SK-N-MC (cell line): ENCODE results near the gene LCE1F.

Source experiments
- DNase-seq: peaks from one replicate; pipeline ENCODE4 v3.0.0-alpha.2; 2011; ENCODE audit warnings: low read depth, low spot score
- H3K27ac ChIP-seq: fragments of 200-600 bp; sonication (generic); 2 replicates; pipeline ENCODE4 v1.5.1; 2016; ENCODE audit warnings: mixed run types
- H3K36me3 ChIP-seq: fragments of 200-600 bp; sonication (generic); 2 replicates; pipeline ENCODE4 v1.6.1; 2017; ENCODE audit warnings: antibody characterized with exemption, low read length, mixed read lengths; ENCODE audit not compliant: insufficient read depth
- H3K4me3 ChIP-seq: fragments of 200-600 bp; sonication (generic); 2 replicates; pipeline ENCODE4 v1.5.1; 2016
- H3K9ac ChIP-seq: fragments of 200-600 bp; sonication (generic); 2 replicates; pipeline ENCODE4 v1.8.0; 2017; ENCODE audit warnings: mixed run types, mixed read lengths; ENCODE audit not compliant: insufficient read length
- H3K9me3 ChIP-seq: fragments of 200-600 bp; sonication (generic); 2 replicates; pipeline ENCODE4 v1.6.1; 2017; ENCODE audit warnings: low read depth, mild to moderate bottlenecking, antibody characterized with exemption, low read length, moderate library complexity, mixed read lengths
- EZH2 ChIP-seq: fragments of 200-600 bp; sonication (generic); IDR thresholded peaks from one replicate; pipeline ENCODE4 v1.6.1; 2017; ENCODE audit warnings: antibody characterized with exemption
- FOXP2 ChIP-seq: optimal IDR thresholded peaks from 2 replicates; pipeline ENCODE3; 2011; ENCODE audit warnings: mild to moderate bottlenecking, moderate library complexity; ENCODE audit not compliant: insufficient read depth; ENCODE audit errors: extremely low read length, control extremely low read depth
- POLR2AphosphoS5 ChIP-seq: IDR thresholded peaks from 2 replicates; pipeline ENCODE4 v1.6.1; 2012; ENCODE audit warnings: mild to moderate bottlenecking, low read depth, low read length, borderline replicate concordance

LCE1F gene

GRCh38 chr1:152774875-152775274 lies at the start of gene LCE1F:
TSS of gene LCE1F (plus strand) at chr1:152775140. CDS start at chr1:152776372, 1,232 bp downstream.
- H3K9ac ChIP-seq: no peak within 1 kb of the TSS
- no peak within 1 kb of the TSS for H3K4me3 ChIP-seq
- H3K36me3 ChIP-seq: no peaks in the 10 kb centered on the region
- H3K9me3 ChIP-seq: no peaks in the 10 kb centered on the region
- DNase-seq: no peak
- no peak for TF ChIP-seq FOXP2
- TF ChIP-seq EZH2: no peak
- TF ChIP-seq POLR2AphosphoS5: no peak
- no peak within 1 kb of the TSS for H3K27ac ChIP-seq

GRCh38 chr1:152725261-152725660 lies 49.7 kb upstream of the LCE1F start:
- no peak for DNase-seq

GRCh38 chr1:152728986-152729385 lies 46.0 kb upstream of the LCE1F start:
- H3K36me3 ChIP-seq: no peaks in the 10 kb centered on the region
- H3K9me3 ChIP-seq: no peaks in the 10 kb centered on the region
- TF ChIP-seq POLR2AphosphoS5 (no peak), EZH2 (no peak), FOXP2 (no peak)
- no peak for DNase-seq
- H3K4me3 ChIP-seq: no peak overlapping the region
- H3K27ac ChIP-seq: no peak overlapping the region
- no peak overlapping the region for H3K9ac ChIP-seq

More at GRCh38 chr1:152725261-152725660, 49.7 kb upstream of the LCE1F start:
- Histone ChIP-seq H3K4me3 (no peak overlapping the region), H3K27ac (no peak overlapping the region), H3K9ac (no peak overlapping the region), H3K9me3 (no peaks in the 10 kb centered on the region), H3K36me3 (no peaks in the 10 kb centered on the region)
- no peak for TF ChIP-seq EZH2
- TF ChIP-seq FOXP2: no peak
- no peak for TF ChIP-seq POLR2AphosphoS5

GRCh38 chr1:152735648-152736047 lies 39.3 kb upstream of the LCE1F start:
- Histone ChIP-seq H3K9me3 (no peaks in the 10 kb centered on the region), H3K9ac (no peak overlapping the region), H3K27ac (no peak overlapping the region), H3K4me3 (no peak overlapping the region), H3K36me3 (no peaks in the 10 kb centered on the region)
- DNase-seq: no peak
- no peak for TF ChIP-seq FOXP2
- TF ChIP-seq EZH2: no peak
- no peak for TF ChIP-seq POLR2AphosphoS5

- H3K9ac ChIP-seq: no peak overlapping the region
- H3K27ac ChIP-seq: no peak overlapping the region
- no peak for DNase-seq
- H3K36me3 ChIP-seq: no peaks in the 10 kb centered on the region
- H3K9me3 ChIP-seq: no peaks in the 10 kb centered on the region
- TF ChIP-seq EZH2 (no peak), POLR2AphosphoS5 (no peak), FOXP2 (no peak)
- no peak overlapping the region for H3K4me3 ChIP-seq
Measured at GRCh38 chr1:152737997-152738396, 36.9 kb upstream of the LCE1F start.

- H3K9me3 ChIP-seq: no peaks in the 10 kb centered on the region
- no peaks in the 10 kb centered on the region for H3K36me3 ChIP-seq
- TF ChIP-seq POLR2AphosphoS5 (no peak), FOXP2 (no peak), EZH2 (no peak)
- no peak overlapping the region for H3K4me3 ChIP-seq
- no peak overlapping the region for H3K27ac ChIP-seq
- no peak overlapping the region for H3K9ac ChIP-seq
- no peak for DNase-seq
Measured at GRCh38 chr1:152739841-152740240, 35.1 kb upstream of the LCE1F start.

- Histone ChIP-seq H3K9ac (no peak overlapping the region), H3K36me3 (no peaks in the 10 kb centered on the region), H3K9me3 (no peaks in the 10 kb centered on the region), H3K4me3 (no peak overlapping the region), H3K27ac (no peak overlapping the region)
- no peak for DNase-seq
- TF ChIP-seq POLR2AphosphoS5 (no peak), EZH2 (no peak), FOXP2 (no peak)
Measured at GRCh38 chr1:152741656-152742055, 33.3 kb upstream of the LCE1F start.

GRCh38 chr1:152743371-152744145 lies 31.4 kb upstream of the LCE1F start:
- H3K4me3 ChIP-seq: no peak overlapping the region
- no peaks in the 10 kb centered on the region for H3K9me3 ChIP-seq
- no peak for DNase-seq
- no peak overlapping the region for H3K9ac ChIP-seq
- TF ChIP-seq EZH2 (no peak), FOXP2 (no peak), POLR2AphosphoS5 (no peak)
- no peak overlapping the region for H3K27ac ChIP-seq
- H3K36me3 ChIP-seq: no peaks in the 10 kb centered on the region

- Histone ChIP-seq H3K9ac (no peak overlapping the region), H3K9me3 (no peaks in the 10 kb centered on the region), H3K4me3 (no peak overlapping the region), H3K27ac (no peak overlapping the region), H3K36me3 (no peaks in the 10 kb centered on the region)
- no peak for DNase-seq
- TF ChIP-seq EZH2 (no peak), POLR2AphosphoS5 (no peak), FOXP2 (no peak)
Measured at GRCh38 chr1:152745289-152745704, 29.6 kb upstream of the LCE1F start.
